ENCODE results near the gene ATP2C2.

Gene ATP2C2

GRCh38 chr16:84355149-84355548 lies 13.2 kb upstream of the ATP2C2 start:
- Histone ChIP-seq H3K79me2 (ENCODE audit: control insufficient read depth, low read length) (no peaks in the 10 kb centered on the region), H3K36me3 (ENCODE audit: control insufficient read depth, low read length) (no peaks in the 10 kb centered on the region), H3K27me3 (ENCODE audit: control insufficient read depth, low read length) (no peaks in the 10 kb centered on the region), H3K27ac (ENCODE audit: low read depth, low read length) (no peak overlapping the region), H3K4me3 (ENCODE audit: low read length) (no peak overlapping the region), H3K4me2 (ENCODE audit: low read length) (no peak overlapping the region), H3K9me3 (ENCODE audit: control insufficient read depth, insufficient read depth, low read length) (no peaks in the 10 kb centered on the region), H3F3A (ENCODE audit: control insufficient read depth, insufficient read depth) (no peaks in the 10 kb centered on the region), H3K4me1 (ENCODE audit: control insufficient read depth, low read length) (peaks cover under 1% of the 10 kb centered on the region; the same call in 1 of the 2 replicates), H3K9me2 (replicated peaks; ENCODE audit: control insufficient read depth, low read length) (no peaks in the 10 kb centered on the region), H4K20me1 (ENCODE audit: control insufficient read depth, insufficient read depth, low read depth, low read length) (no peaks in the 10 kb centered on the region)
- TF ChIP-seq EZH2phosphoT487 (IDR thresholded peaks at IDR 0.05; ENCODE audit: borderline replicate concordance, low read length) (no peak), CTCF (IDR thresholded peaks at IDR 0.05; ENCODE audit: low read depth, low read length, poor library complexity, severe bottlenecking) (no peak)

GRCh38 chr16:84356176-84356575 lies 12.2 kb upstream of the ATP2C2 start:
- Histone ChIP-seq H3K27ac (ENCODE audit: low read depth, low read length) (no peak overlapping the region), H3K27me3 (ENCODE audit: control insufficient read depth, low read length) (no peaks in the 10 kb centered on the region), H3K9me2 (replicated peaks; ENCODE audit: control insufficient read depth, low read length) (no peaks in the 10 kb centered on the region), H3K4me2 (ENCODE audit: low read length) (no peak overlapping the region), H3K4me3 (ENCODE audit: low read length) (no peak overlapping the region), H3K36me3 (ENCODE audit: control insufficient read depth, low read length) (no peaks in the 10 kb centered on the region), H3K79me2 (ENCODE audit: control insufficient read depth, low read length) (no peaks in the 10 kb centered on the region), H3K4me1 (ENCODE audit: control insufficient read depth, low read length) (peaks cover 4% of the 10 kb centered on the region; the same call in 1 of the 2 replicates), H4K20me1 (ENCODE audit: control insufficient read depth, insufficient read depth, low read depth, low read length) (no peaks in the 10 kb centered on the region), H3K9me3 (ENCODE audit: control insufficient read depth, insufficient read depth, low read length) (no peaks in the 10 kb centered on the region), H3F3A (ENCODE audit: control insufficient read depth, insufficient read depth) (no peaks in the 10 kb centered on the region)
- TF ChIP-seq CTCF (IDR thresholded peaks at IDR 0.05; ENCODE audit: low read depth, low read length, poor library complexity, severe bottlenecking) (no peak), EZH2phosphoT487 (IDR thresholded peaks at IDR 0.05; ENCODE audit: borderline replicate concordance, low read length) (no peak)

DNA sequence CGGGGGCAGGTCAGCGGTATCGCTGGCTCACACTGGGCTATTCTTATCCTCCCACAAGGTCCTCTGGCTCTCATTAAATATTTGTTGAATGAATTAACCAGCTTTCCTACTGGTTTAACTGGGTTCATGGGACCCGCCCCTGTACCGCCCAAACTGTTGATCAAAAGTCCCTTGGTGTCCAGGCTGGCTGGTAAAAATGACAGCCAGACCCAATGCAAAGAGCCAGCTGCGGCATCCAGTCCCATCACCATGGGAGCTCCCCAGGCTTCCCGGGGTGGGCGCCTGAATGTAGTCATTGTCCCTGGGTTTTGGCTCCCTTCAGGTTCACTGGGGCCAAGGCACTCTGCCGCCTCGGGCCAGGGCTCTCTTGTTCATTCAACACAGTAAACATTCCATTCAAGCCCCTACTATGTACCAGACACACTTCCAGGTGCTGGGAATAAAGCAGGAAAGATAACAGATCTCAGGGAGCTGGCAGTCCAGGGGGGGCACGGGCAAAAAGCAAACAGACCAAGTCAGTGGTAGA lies 11.7 kb upstream of the ATP2C2 start:
- Histone ChIP-seq H3K27ac (ENCODE audit: low read depth, low read length) (no peak overlapping the region), H3K36me3 (ENCODE audit: control insufficient read depth, low read length) (no peaks in the 10 kb centered on the region), H3F3A (ENCODE audit: control insufficient read depth, insufficient read depth) (no peaks in the 10 kb centered on the region), H3K79me2 (ENCODE audit: control insufficient read depth, low read length) (no peaks in the 10 kb centered on the region), H3K27me3 (ENCODE audit: control insufficient read depth, low read length) (no peaks in the 10 kb centered on the region), H3K4me2 (ENCODE audit: low read length) (no peak overlapping the region), H3K4me1 (ENCODE audit: control insufficient read depth, low read length) (peaks cover 4% of the 10 kb centered on the region; the same call in 1 of the 2 replicates), H3K9me2 (replicated peaks; ENCODE audit: control insufficient read depth, low read length) (no peaks in the 10 kb centered on the region), H3K4me3 (ENCODE audit: low read length) (no peak overlapping the region), H4K20me1 (ENCODE audit: control insufficient read depth, insufficient read depth, low read depth, low read length) (no peaks in the 10 kb centered on the region), H3K9me3 (ENCODE audit: control insufficient read depth, insufficient read depth, low read length) (no peaks in the 10 kb centered on the region)
- no peak for TF ChIP-seq EZH2phosphoT487 (IDR thresholded peaks at IDR 0.05; ENCODE audit: borderline replicate concordance, low read length)

DNA sequence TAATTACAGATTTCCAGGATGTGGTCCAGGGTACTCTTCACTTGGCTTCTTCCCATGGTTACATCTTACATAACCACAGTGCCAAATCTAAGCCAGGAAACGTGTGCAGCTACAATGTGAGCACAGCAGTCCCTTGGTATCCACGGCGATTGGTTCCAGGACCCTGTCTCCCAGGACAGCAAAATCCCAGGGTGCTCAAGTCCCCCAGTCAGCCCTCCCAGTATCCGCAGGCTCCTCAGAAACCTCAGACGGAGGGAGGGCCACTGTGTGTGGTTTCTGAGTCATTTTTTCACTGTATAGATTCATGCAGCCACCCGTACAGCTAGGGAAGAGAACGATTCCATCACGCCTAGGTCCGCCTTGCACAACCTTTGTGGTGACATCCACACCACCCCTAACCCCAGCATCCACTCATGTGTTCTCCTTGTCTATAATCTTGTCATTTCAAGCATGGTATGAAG lies 11.1 kb upstream of the ATP2C2 start:
- no peaks in the 10 kb centered on the region for H4K20me1 ChIP-seq (ENCODE audit: control insufficient read depth, insufficient read depth, low read depth, low read length)
- no peak for TF ChIP-seq CTCF (IDR thresholded peaks at IDR 0.05; ENCODE audit: low read depth, low read length, poor library complexity, severe bottlenecking)
- TF ChIP-seq EZH2phosphoT487 (IDR thresholded peaks at IDR 0.05; ENCODE audit: borderline replicate concordance, low read length): no peak
- no peaks in the 10 kb centered on the region for H3K9me2 ChIP-seq (replicated peaks; ENCODE audit: control insufficient read depth, low read length)
- H3K4me3 ChIP-seq (ENCODE audit: low read length): no peak overlapping the region
- no peaks in the 10 kb centered on the region for H3K79me2 ChIP-seq (ENCODE audit: control insufficient read depth, low read length)
- no peaks in the 10 kb centered on the region for H3F3A ChIP-seq (ENCODE audit: control insufficient read depth, insufficient read depth)
- H3K4me1 ChIP-seq (ENCODE audit: control insufficient read depth, low read length): peaks cover 4% of the 10 kb centered on the region; the same call in 1 of the 2 replicates
- H3K27me3 ChIP-seq (ENCODE audit: control insufficient read depth, low read length): no peaks in the 10 kb centered on the region
- H3K36me3 ChIP-seq (ENCODE audit: control insufficient read depth, low read length): no peaks in the 10 kb centered on the region
- H3K9me3 ChIP-seq (ENCODE audit: control insufficient read depth, insufficient read depth, low read length): no peaks in the 10 kb centered on the region
- H3K27ac ChIP-seq (ENCODE audit: low read depth, low read length): no peak overlapping the region
- no peak overlapping the region for H3K4me2 ChIP-seq (ENCODE audit: low read length)
